ENCODE data around the gene PLPP6. TPM values are rescaled to one million over a fixed set of nuclear protein-coding genes. Genes with fewer than 3 reads are reported as not detected.

Gene PLPP6
- total RNA-seq, 1 donor from 2014 or later: 7.1 TPM

- Histone ChIP-seq H3K4me3 (no peak overlapping the region), H3K27ac (peak overlapping the region; percentile 98), H3K27me3 (no peaks in the 10 kb centered on the region), H3K36me3 (no peaks in the 10 kb centered on the region), H3K4me1 (peaks cover 33% of the 10 kb centered on the region), H3K9me3 (no peaks in the 10 kb centered on the region)
- TF ChIP-seq POLR2A (IDR thresholded peaks at IDR 0.05) (no peak), POLR2AphosphoS5 (IDR thresholded peaks at IDR 0.05; ENCODE audit: insufficient read depth in 1 of 2, low read depth in 1 of 2) (no peak)
- TF ChIP-seq, protein P1, sequence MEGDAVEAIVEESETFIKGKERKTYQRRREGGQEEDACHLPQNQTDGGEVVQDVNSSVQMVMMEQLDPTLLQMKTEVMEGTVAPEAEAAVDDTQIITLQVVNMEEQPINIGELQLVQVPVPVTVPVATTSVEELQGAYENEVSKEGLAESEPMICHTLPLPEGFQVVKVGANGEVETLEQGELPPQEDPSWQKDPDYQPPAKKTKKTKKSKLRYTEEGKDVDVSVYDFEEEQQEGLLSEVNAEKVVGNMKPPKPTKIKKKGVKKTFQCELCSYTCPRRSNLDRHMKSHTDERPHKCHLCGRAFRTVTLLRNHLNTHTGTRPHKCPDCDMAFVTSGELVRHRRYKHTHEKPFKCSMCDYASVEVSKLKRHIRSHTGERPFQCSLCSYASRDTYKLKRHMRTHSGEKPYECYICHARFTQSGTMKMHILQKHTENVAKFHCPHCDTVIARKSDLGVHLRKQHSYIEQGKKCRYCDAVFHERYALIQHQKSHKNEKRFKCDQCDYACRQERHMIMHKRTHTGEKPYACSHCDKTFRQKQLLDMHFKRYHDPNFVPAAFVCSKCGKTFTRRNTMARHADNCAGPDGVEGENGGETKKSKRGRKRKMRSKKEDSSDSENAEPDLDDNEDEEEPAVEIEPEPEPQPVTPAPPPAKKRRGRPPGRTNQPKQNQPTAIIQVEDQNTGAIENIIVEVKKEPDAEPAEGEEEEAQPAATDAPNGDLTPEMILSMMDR (IDR thresholded peaks at IDR 0.05): no peak
- intact Hi-C loops (cut with DNase I): no loop called here
- DNase-seq (ENCODE audit: extremely low spot score in 2 of 2): no peak
These were observed 15.3 kb downstream of the PLPP6 start for GRCh38 chr9:4677392-4677791.

- H3K9me3 ChIP-seq: no peaks in the 10 kb centered on the region
- peak overlapping the region; percentile 98 for H3K27ac ChIP-seq
- H3K4me3 ChIP-seq: peak overlapping the region; percentile 77 to 94
- intact Hi-C loops (cut with DNase I): no loop called here
- no peaks in the 10 kb centered on the region for H3K36me3 ChIP-seq
- no peak for DNase-seq (ENCODE audit: extremely low spot score in 2 of 2)
- TF ChIP-seq POLR2A (IDR thresholded peaks at IDR 0.05): no peak
- TF ChIP-seq POLR2AphosphoS5 (IDR thresholded peaks at IDR 0.05; ENCODE audit: insufficient read depth in 1 of 2, low read depth in 1 of 2): no peak
- TF ChIP-seq, protein P1 (IDR thresholded peaks at IDR 0.05): no peak
- peaks cover 33% of the 10 kb centered on the region for H3K4me1 ChIP-seq
- H3K27me3 ChIP-seq: no peaks in the 10 kb centered on the region
These were observed 16.7 kb downstream of the PLPP6 start for GRCh38 chr9:4678679-4679267.

- H3K4me3 ChIP-seq: peak within 1 kb of the TSS; percentile 77 to 94
- peaks cover 33% of the 10 kb centered on the region for H3K4me1 ChIP-seq
- peak within 1 kb of the TSS; percentile 98 for H3K27ac ChIP-seq
- H3K9me3 ChIP-seq: no peaks in the 10 kb centered on the region
- peak; percentile 98 for DNase-seq (ENCODE audit: extremely low spot score in 2 of 2)
- TF ChIP-seq POLR2A (IDR thresholded peaks at IDR 0.05): peak; percentile 50 to 98
- TF ChIP-seq POLR2AphosphoS5 (IDR thresholded peaks at IDR 0.05; ENCODE audit: insufficient read depth in 1 of 2, low read depth in 1 of 2): peak; percentile 95 to 100
- TF ChIP-seq, protein P1 (IDR thresholded peaks at IDR 0.05): peak in 2 of 3 experiments; percentile 13 to 77
- no peaks in the 10 kb centered on the region for H3K36me3 ChIP-seq
- no peaks in the 10 kb centered on the region for H3K27me3 ChIP-seq
- intact Hi-C loops (cut with DNase I): loop anchor here (5.0 to 10.0 kb wide), 2 partner anchors 63 to 305 kb away; partner anchors contain the start of genes AK3 and JAK2
These were observed 17.4 kb downstream of the PLPP6 start, which contains the start of gene CDC37L1 for GRCh38 chr9:4679268-4680172. CDC37L1 (plus strand) TSS chr9:4679569; CDS start chr9:4679768, 199 bp downstream.

GRCh38 chr9:4680173-4680525, 18.1 kb downstream of the PLPP6 start:
- peak overlapping the region; percentile 98 for H3K27ac ChIP-seq
- intact Hi-C loops (cut with DNase I): loop anchor here (5.0 to 10.0 kb wide), 2 partner anchors 62 to 305 kb away; partner anchors contain the start of genes AK3 and JAK2
- peaks cover 33% of the 10 kb centered on the region for H3K4me1 ChIP-seq

More at GRCh38 chr9:4680173-4680525, 18.1 kb downstream of the PLPP6 start:
- TF ChIP-seq, protein P1 (IDR thresholded peaks at IDR 0.05): no peak
- TF ChIP-seq POLR2A (IDR thresholded peaks at IDR 0.05): no peak
- no peak for DNase-seq (ENCODE audit: extremely low spot score in 2 of 2)
- no peaks in the 10 kb centered on the region for H3K9me3 ChIP-seq
- no peaks in the 10 kb centered on the region for H3K36me3 ChIP-seq
- peak overlapping the region; percentile 77 to 94 for H3K4me3 ChIP-seq
- H3K27me3 ChIP-seq: no peaks in the 10 kb centered on the region

Data from vagina (tissue), 2 donors.